ENCODE data around the gene GALNT14.

The GALNT14 gene

DNA sequence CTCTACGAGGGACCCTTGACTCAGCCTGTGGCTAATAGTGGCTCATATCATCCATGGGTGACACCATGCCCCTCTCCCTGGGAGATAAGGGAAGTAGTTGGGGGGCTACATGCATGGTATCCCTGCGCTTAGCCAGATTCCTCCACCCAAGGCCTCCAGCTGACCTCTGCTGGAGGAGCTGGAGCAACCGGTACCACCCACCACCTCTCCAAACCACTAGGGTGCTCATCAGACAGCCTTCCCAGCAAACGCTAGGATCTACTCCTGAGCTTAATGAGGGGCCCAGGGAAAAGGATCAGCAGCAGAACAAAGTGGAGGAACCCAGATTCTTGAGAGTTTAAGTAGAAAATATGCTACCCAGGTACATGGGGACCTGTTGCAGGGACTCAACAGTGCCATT is 255.1 kb downstream of the GALNT14 start:
- no peak overlapping the region for H3K4me3 ChIP-seq (ENCODE audit: low read depth, low read length)
- no peak for TF ChIP-seq CTCF (IDR thresholded peaks at IDR 0.05; ENCODE audit: borderline replicate concordance, insufficient read depth, low read depth, low read length)

GRCh38 chr2:30880516-30880915 is 257.7 kb downstream of the GALNT14 start:
- no peak for TF ChIP-seq CTCF (IDR thresholded peaks at IDR 0.05; ENCODE audit: borderline replicate concordance, insufficient read depth, low read depth, low read length)

DNA sequence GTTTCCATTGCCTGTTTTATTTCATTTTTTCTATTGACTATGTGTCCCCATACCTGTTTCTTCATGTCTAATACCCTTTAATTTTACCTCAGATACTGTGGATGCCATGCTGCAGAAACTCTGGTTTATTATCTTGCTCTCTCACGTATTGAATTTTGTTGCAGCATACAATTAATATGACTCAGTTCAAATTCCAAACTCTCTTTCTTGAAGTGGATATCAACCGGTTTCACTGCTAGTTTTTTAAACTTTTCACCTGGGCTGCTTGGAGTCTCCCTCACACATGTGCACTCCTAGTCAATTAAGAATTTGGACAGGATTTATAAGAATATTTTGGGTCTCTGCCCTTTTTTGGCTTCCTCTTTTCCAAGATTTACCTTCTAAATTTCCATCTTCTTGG is 260.4 kb downstream of the GALNT14 start:
- H3K4me3 ChIP-seq (ENCODE audit: low read depth, low read length) = no peak overlapping the region
- TF ChIP-seq CTCF (IDR thresholded peaks at IDR 0.05; ENCODE audit: borderline replicate concordance, insufficient read depth, low read depth, low read length) = no peak

More at GRCh38 chr2:30880516-30880915, 257.7 kb downstream of the GALNT14 start:
- H3K4me3 ChIP-seq (ENCODE audit: low read depth, low read length) = no peak overlapping the region

DNA sequence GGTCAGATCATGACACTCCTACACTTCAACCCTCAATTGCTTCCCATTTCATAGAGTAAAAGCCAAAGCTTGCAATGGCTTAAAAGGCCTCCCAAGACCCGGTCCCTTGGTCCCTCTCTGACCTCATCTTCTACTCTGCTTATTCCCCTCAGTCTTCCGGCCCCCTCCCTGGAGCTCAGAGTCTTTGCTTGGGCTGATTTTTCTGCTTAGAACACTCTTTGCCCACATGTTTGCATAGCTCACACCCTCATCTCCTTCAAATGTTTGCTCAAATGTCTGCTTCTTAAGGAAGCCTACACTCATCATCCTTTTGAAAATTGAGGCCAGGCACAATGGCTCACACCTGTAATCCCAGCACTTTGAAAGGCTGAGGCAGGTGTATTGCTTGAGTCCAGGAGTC is 265.4 kb downstream of the GALNT14 start:
- no peak for TF ChIP-seq CTCF (IDR thresholded peaks at IDR 0.05; ENCODE audit: borderline replicate concordance, insufficient read depth, low read depth, low read length)
- H3K4me3 ChIP-seq (ENCODE audit: low read depth, low read length) = no peak overlapping the region

GRCh38 chr2:30871980-30872789 is 266.1 kb downstream of the GALNT14 start:
- H3K4me3 ChIP-seq (ENCODE audit: low read depth, low read length) = no peak overlapping the region
- TF ChIP-seq CTCF (IDR thresholded peaks at IDR 0.05; ENCODE audit: borderline replicate concordance, insufficient read depth, low read depth, low read length) = no peak

DNA sequence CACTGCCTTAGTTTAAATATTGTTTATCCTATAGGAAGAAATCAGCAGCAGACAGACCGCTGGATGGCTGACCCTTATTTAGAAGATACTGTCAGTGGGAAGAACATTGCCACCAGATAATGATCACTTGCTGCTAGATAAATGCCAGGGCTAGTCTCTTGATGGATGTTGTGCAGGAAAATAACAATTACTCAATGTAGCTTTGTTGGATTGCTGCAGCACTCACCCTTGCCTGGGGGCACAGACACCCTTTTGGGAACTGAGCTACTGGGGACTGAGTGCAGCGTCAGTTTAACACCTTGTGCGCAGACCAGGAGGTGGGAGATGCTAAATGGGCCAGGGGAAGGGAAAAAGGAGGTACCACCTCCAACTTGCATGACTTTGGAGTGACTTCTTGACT is 266.8 kb downstream of the GALNT14 start:
- no peak for TF ChIP-seq CTCF (IDR thresholded peaks at IDR 0.05; ENCODE audit: borderline replicate concordance, insufficient read depth, low read depth, low read length)
- no peak overlapping the region for H3K4me3 ChIP-seq (ENCODE audit: low read depth, low read length)

DNA sequence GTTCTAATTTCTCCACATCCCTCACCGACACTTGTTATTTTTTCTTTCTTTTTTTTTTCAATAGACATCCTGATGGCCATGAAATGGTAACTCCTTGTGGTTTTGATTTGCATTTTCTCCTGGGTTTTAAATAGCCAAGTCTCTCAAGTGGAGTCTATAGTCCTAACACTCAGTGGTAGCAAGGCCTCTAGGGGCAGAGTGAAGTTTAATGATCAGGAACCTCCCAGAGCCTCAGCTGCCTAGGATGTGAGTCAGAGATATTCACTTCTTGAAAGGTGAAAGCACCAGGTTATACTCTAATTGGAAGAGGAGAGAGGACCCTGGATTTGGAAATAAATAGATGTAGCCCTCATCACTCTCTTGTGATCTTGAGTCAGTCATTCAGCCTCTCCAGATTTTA is 268.3 kb downstream of the GALNT14 start:
- no peak for TF ChIP-seq CTCF (IDR thresholded peaks at IDR 0.05; ENCODE audit: borderline replicate concordance, insufficient read depth, low read depth, low read length)

More for the DNA sequence above, 268.3 kb downstream of the GALNT14 start:
- H3K4me3 ChIP-seq (ENCODE audit: low read depth, low read length) = no peak overlapping the region

Measured in GM12875 (cell line).